ENCODE measurements around the gene ZNF2. TPM values are rescaled to one million over a fixed set of nuclear protein-coding genes. Genes with fewer than 3 reads are reported as not detected.

ZNF2 gene
- total and polyA plus RNA-seq, 2 donors (not counting 1 experiment from before 2014, with no cell fraction given), result 2.9 to 7.2 TPM

DNA sequence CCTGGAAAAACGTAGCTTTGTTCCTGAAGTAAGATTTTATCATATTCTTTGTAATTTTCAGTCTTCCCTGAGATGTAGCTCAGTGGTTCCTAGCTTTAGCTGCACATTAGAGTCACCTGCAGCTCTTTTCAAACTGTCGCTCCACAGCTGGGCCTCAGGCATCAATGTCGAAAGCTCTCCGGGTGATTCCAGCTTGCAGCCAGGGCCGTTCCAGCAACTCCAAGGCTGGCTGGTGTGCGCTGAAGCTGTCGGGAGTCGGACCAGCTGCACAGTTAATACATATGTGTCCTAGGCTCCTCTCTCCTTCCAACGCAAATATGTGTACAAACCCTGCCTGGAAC is 609 bp upstream of the ZNF2 start:
- Histone ChIP-seq H3K4me1 (ENCODE audit: control insufficient read depth in 2 of 2, insufficient read depth in 2 of 2, low read length in 2 of 2) (peaks cover 11 to 19% of the 10 kb centered on the region in 2 donors), H3K4me3 (ENCODE audit: control extremely low read depth in 1 of 5, extremely low read depth in 1 of 5, insufficient read depth in 1 of 5, low read depth in 2 of 5, low read length in 4 of 5) (peak overlapping the region; percentile 70 to 96 (median 94)), H3K4me2 (replicated peaks; ENCODE audit: low read depth, low read length, poor library complexity, severe bottlenecking) (peak overlapping the region; percentile 90), H3K9me3 (ENCODE audit: control extremely low read depth in 1 of 3, control insufficient read depth in 2 of 3, insufficient read depth in 1 of 3, low read length in 2 of 3) (no peaks in the 10 kb centered on the region), H3K27ac (ENCODE audit: low read length in 2 of 2) (peak overlapping the region; percentile 80 to 91), H3K36me3 (replicated peaks in 1 of 2; ENCODE audit: control extremely low read depth in 1 of 2, control insufficient read depth in 1 of 2, extremely low read depth in 1 of 2, insufficient read depth in 2 of 2, low read length in 1 of 2) (no peaks in the 10 kb centered on the region), H3K9ac (ENCODE audit: low read length) (peak overlapping the region; percentile 82), H2AFZ (ENCODE audit: insufficient read depth, low read depth, low read length, poor library complexity, severe bottlenecking) (peak overlapping the region; percentile 91), H4K20me1 (ENCODE audit: control insufficient read depth, insufficient read depth, low read length, poor library complexity, severe bottlenecking) (no peaks in the 10 kb centered on the region), H3K79me2 (ENCODE audit: control insufficient read depth, insufficient read depth, low read length) (peaks cover 41% of the 10 kb centered on the region), H3K27me3 (replicated peaks in 1 of 4; ENCODE audit: control extremely low read depth in 1 of 4, control insufficient read depth in 3 of 4, insufficient read depth in 4 of 4, low read length in 3 of 4) (no peaks in the 10 kb centered on the region)
- ATAC-seq (ENCODE audit: low read depth) (peak; percentile 5), DNase-seq (no peak)
- Mint-ChIP-seq H3K9me3 (ENCODE audit: insufficient read depth) (no peaks in the 10 kb centered on the region), H3K4me1 (peaks cover 33% of the 10 kb centered on the region), H3K27me3 (no peaks in the 10 kb centered on the region), H3K27ac (peak overlapping the region; percentile 98), H3K4me3 (peak overlapping the region; percentile 97)
- CTCF ChIA-PET, result interaction anchor here (1.7 to 2.7 kb wide), 2 partner anchors 38 to 43 kb away, joined by 4 to 14 read pairs; partner anchors contain the start of gene MRPS5
- POLR2A ChIA-PET, result interaction anchor here (1.5 kb wide), 1 partner anchor 44 kb away, joined by 4 read pairs; the partner anchor contains the start of gene MRPS5
- TF ChIP-seq EZH2 (IDR thresholded peaks at IDR 0.05; ENCODE audit: borderline replicate concordance, insufficient read depth, low read depth, low read length, poor library complexity, severe bottlenecking), result no peak
- TF ChIP-seq, protein P1, sequence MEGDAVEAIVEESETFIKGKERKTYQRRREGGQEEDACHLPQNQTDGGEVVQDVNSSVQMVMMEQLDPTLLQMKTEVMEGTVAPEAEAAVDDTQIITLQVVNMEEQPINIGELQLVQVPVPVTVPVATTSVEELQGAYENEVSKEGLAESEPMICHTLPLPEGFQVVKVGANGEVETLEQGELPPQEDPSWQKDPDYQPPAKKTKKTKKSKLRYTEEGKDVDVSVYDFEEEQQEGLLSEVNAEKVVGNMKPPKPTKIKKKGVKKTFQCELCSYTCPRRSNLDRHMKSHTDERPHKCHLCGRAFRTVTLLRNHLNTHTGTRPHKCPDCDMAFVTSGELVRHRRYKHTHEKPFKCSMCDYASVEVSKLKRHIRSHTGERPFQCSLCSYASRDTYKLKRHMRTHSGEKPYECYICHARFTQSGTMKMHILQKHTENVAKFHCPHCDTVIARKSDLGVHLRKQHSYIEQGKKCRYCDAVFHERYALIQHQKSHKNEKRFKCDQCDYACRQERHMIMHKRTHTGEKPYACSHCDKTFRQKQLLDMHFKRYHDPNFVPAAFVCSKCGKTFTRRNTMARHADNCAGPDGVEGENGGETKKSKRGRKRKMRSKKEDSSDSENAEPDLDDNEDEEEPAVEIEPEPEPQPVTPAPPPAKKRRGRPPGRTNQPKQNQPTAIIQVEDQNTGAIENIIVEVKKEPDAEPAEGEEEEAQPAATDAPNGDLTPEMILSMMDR (IDR thresholded peaks at IDR 0.05), result no peak
- intact Hi-C loops (cut with micrococcal nuclease), result loop anchor here (1.0 kb wide), 2 partner anchors 42 to 43 kb away; partner anchors contain the start of gene ZNF892
- WGBS (ENCODE audit: insufficient coverage), result 2% methylated on average over 8 of the region's 9 CpGs

DNA sequence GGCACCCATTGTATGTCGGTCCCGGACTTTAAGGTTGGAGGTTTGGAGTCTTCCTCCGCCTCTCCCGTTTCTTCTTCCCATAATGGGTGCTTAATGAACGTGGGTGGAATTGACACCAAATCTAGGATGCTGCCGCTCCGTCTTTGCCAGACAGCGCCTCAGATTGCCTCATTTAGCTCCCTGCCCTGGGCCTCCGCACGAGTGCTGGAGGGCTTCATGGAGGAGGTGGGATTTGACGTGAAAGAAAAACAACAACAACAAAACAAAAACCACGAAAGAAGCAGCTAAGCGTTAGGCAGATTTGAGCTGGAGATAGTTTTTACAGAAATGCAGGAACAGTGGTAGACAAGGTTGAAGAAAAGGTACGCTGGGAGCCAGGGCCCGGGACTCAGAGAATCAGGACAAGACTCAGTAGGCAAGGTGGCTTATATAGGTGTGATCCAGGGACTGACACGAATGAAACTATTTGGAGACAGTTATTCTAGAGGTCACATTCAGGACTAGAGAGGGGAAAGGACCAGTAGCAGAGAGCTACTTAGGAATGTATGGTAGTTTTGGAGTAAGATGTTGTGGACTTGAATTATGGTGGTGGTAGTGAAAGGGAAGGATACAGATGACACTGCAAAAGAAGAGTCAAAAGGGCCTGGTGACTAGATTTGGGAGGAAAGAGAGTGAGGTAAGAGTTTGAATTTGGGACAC is 605 bp downstream of the ZNF2 start:
- H3K4me3 ChIP-seq (ENCODE audit: control extremely low read depth in 1 of 5, extremely low read depth in 1 of 5, insufficient read depth in 1 of 5, low read depth in 2 of 5, low read length in 4 of 5), result peak overlapping the region; percentile 70 to 96 (median 94)
- DNase-seq, result no peak
- peaks cover 11 to 16% of the 10 kb centered on the region in 2 donors for H3K4me1 ChIP-seq (ENCODE audit: control insufficient read depth in 2 of 2, insufficient read depth in 2 of 2, low read length in 2 of 2)
- ChIA-PET POLR2A (interaction anchor here (1.5 kb wide), 1 partner anchor 45 kb away, joined by 4 read pairs; the partner anchor contains the start of gene MRPS5), CTCF (interaction anchor here (1.7 to 2.7 kb wide), 2 partner anchors 40 to 45 kb away, joined by 4 to 14 read pairs; partner anchors contain the start of gene MRPS5)
- ATAC-seq (ENCODE audit: low read depth), result no peak
- H3K4me1 Mint-ChIP-seq, result peaks cover 28% of the 10 kb centered on the region
- peak overlapping the region; percentile 97 for H3K4me3 Mint-ChIP-seq
- peak overlapping the region; percentile 80 to 91 for H3K27ac ChIP-seq (ENCODE audit: low read length in 2 of 2)
- no peaks in the 10 kb centered on the region for H3K36me3 ChIP-seq (replicated peaks in 1 of 2; ENCODE audit: control extremely low read depth in 1 of 2, control insufficient read depth in 1 of 2, extremely low read depth in 1 of 2, insufficient read depth in 2 of 2, low read length in 1 of 2)
- 31% methylated on average over 5 of the region's 16 CpGs for WGBS (ENCODE audit: insufficient coverage)
- H3K27me3 Mint-ChIP-seq, result no peaks in the 10 kb centered on the region
- H4K20me1 ChIP-seq (ENCODE audit: control insufficient read depth, insufficient read depth, low read length, poor library complexity, severe bottlenecking), result no peaks in the 10 kb centered on the region
- TF ChIP-seq, protein P1 (IDR thresholded peaks at IDR 0.05), result no peak
- TF ChIP-seq EZH2 (IDR thresholded peaks at IDR 0.05; ENCODE audit: borderline replicate concordance, insufficient read depth, low read depth, low read length, poor library complexity, severe bottlenecking), result no peak
- peak overlapping the region; percentile 98 for H3K27ac Mint-ChIP-seq
- H3K27me3 ChIP-seq (replicated peaks in 1 of 4; ENCODE audit: control extremely low read depth in 1 of 4, control insufficient read depth in 3 of 4, insufficient read depth in 4 of 4, low read length in 3 of 4), result no peaks in the 10 kb centered on the region
- H3K9me3 Mint-ChIP-seq (ENCODE audit: insufficient read depth), result no peaks in the 10 kb centered on the region
- intact Hi-C loops (cut with micrococcal nuclease), result no loop called here
- H3K9me3 ChIP-seq (ENCODE audit: control extremely low read depth in 1 of 3, control insufficient read depth in 2 of 3, insufficient read depth in 1 of 3, low read length in 2 of 3), result no peaks in the 10 kb centered on the region
- peaks cover 43% of the 10 kb centered on the region for H3K79me2 ChIP-seq (ENCODE audit: control insufficient read depth, insufficient read depth, low read length)
- peak overlapping the region; percentile 82 for H3K9ac ChIP-seq (ENCODE audit: low read length)
- H2AFZ ChIP-seq (ENCODE audit: insufficient read depth, low read depth, low read length, poor library complexity, severe bottlenecking), result peak overlapping the region; percentile 91
- H3K4me2 ChIP-seq (replicated peaks; ENCODE audit: low read depth, low read length, poor library complexity, severe bottlenecking), result peak overlapping the region; percentile 90

All from B cell (primary cell).